Endothelial cell of umbilical vein (primary cell): ENCODE data around the gene DUSP3. TPM values are rescaled to one million over a fixed set of nuclear protein-coding genes. Genes with fewer than 3 reads are reported as not detected.

ENCODE experiments used
- BruUV-seq: library from RNA; stranded (reverse); fragments of 400-500 nt; replicated peaks from 2 replicates; lab custom pipeline; 2021; lab: Mats Ljungman, UMichigan
- CTCF ChIA-PET: fragments of 300-600, 350-600 bp; sonication (Branson Sonifier 250); formaldehyde crosslinking; loops from one replicate; lab custom pipeline; 2021; ENCODE audit warnings: antibody characterized with exemption, inconsistent platforms; lab: Charles Lee
- POLR2A ChIA-PET: fragments of 300-600, 350-600 bp; sonication (Branson Sonifier 250); formaldehyde crosslinking; loops from one replicate; lab custom pipeline; 2021; ENCODE audit warnings: antibody characterized with exemption, inconsistent platforms; lab: Charles Lee
- DNase-seq: peaks from one replicate; pipeline ENCODE4 v3.0.0-alpha.2; 2011; ENCODE audit warnings: low read depth, low spot score
- FAIRE-seq: peaks from 2 replicates; lab custom pipeline; 2011; peaks lifted over from hg19 to GRCh38; lab: Jason Lieb, UNC
- H2AFZ ChIP-seq: 2 replicates; pipeline ENCODE4 v1.6.0; 2012; ENCODE audit warnings: low read depth, low read length, control low read depth, inconsistent platforms
- H3K27ac ChIP-seq: 2 replicates; pipeline ENCODE4 v1.5.1; 2011; ENCODE audit warnings: low read depth, mild to moderate bottlenecking, control low read depth, low read length, moderate library complexity; ENCODE audit not compliant: insufficient read depth
- H3K27me3 ChIP-seq, 2 experiments: 2 replicates each; pipeline versions ENCODE4 v1.6.0 to v1.6.1; 2011; ENCODE audit warnings: low read length in 2 of 2, mixed read lengths in 1 of 2; ENCODE audit not compliant: control insufficient read depth in 2 of 2, insufficient read depth in 2 of 2
- H3K36me3 ChIP-seq, 2 experiments: 2 replicates in 1 of 2; 3 replicates in 1 of 2; pipeline ENCODE4 v1.5.1; 2011; ENCODE audit warnings: low read length in 2 of 2, mild to moderate bottlenecking in 1 of 2, moderate library complexity in 1 of 2; ENCODE audit not compliant: control insufficient read depth in 2 of 2, insufficient read depth in 2 of 2; ENCODE audit errors: extremely low read depth in 1 of 2
- H3K4me1 ChIP-seq: 3 replicates; pipeline ENCODE4 v1.5.1; 2011; ENCODE audit warnings: mild to moderate bottlenecking, low read length; ENCODE audit not compliant: control insufficient read depth, insufficient read depth; ENCODE audit errors: extremely low read depth
- H3K4me2 ChIP-seq: 2 replicates; pipeline ENCODE4 v1.6.1; 2011; ENCODE audit warnings: low read length, control low read depth, mixed read lengths; ENCODE audit not compliant: insufficient read depth
- H3K4me3 ChIP-seq, 3 experiments: fragments of 200-600 bp in 1 of 3; sonication (generic), shearing (Covaris generic) in 1 of 3; replicated peaks in 1 of 3; 2 replicates each; pipeline ENCODE4 v1.5.1; 2011 to 2016; ENCODE audit warnings: control low read depth in 3 of 3, low read length in 3 of 3, mild to moderate bottlenecking in 2 of 3, inconsistent platforms in 1 of 3, low read depth in 1 of 3, moderate library complexity in 1 of 3; ENCODE audit not compliant: insufficient read depth in 1 of 3
- H3K79me2 ChIP-seq: 2 replicates; pipeline ENCODE4 v1.6.0; 2012; ENCODE audit warnings: low read length, inconsistent platforms; ENCODE audit not compliant: control insufficient read depth, insufficient read depth
- H3K9ac ChIP-seq: replicated peaks from 2 replicates; pipeline ENCODE3; 2011; ENCODE audit warnings: low read length, control low read depth; ENCODE audit not compliant: insufficient read depth; ENCODE audit errors: extremely low read depth
- H3K9me1 ChIP-seq: replicated peaks from 3 replicates; pipeline ENCODE4 v1.6.0; 2011; ENCODE audit warnings: mild to moderate bottlenecking, low read length; ENCODE audit not compliant: control insufficient read depth, insufficient read depth; ENCODE audit errors: extremely low read depth
- H3K9me3 ChIP-seq: replicated peaks from 2 replicates; pipeline ENCODE4 v1.5.1; 2012; ENCODE audit warnings: low read length, inconsistent platforms; ENCODE audit not compliant: control insufficient read depth, insufficient read depth
- H4K20me1 ChIP-seq: replicated peaks from 2 replicates; pipeline ENCODE3; 2011; ENCODE audit warnings: mild to moderate bottlenecking, low read length; ENCODE audit not compliant: control insufficient read depth, insufficient read depth; ENCODE audit errors: extremely low read depth
- EZH2 ChIP-seq: IDR thresholded peaks from 2 replicates; pipeline ENCODE4 v1.6.1; 2012; ENCODE audit warnings: borderline replicate concordance, low read depth, mild to moderate bottlenecking, moderate library complexity, low read length, inconsistent platforms; ENCODE audit not compliant: severe bottlenecking
- JUN ChIP-seq: IDR thresholded peaks from 2 replicates; pipeline ENCODE4 v1.6.1; 2011; ENCODE audit warnings: borderline replicate concordance, low read depth; ENCODE audit not compliant: insufficient read length, insufficient read depth
- MYC ChIP-seq: IDR thresholded peaks from one replicate; pipeline ENCODE4 v1.6.1; 2011; ENCODE audit warnings: mild to moderate bottlenecking, low read depth, low read length
- POLR2A ChIP-seq: IDR thresholded peaks from 2 replicates; pipeline ENCODE4 v1.6.1; 2012; ENCODE audit warnings: low read depth, mild to moderate bottlenecking, control low read depth, low read length
- dilution Hi-C: fragments of 300-500 bp; cut with MboI; formaldehyde crosslinking; loops from one replicate; pipeline ENCODE4 v1.15.0; 2019; ENCODE audit warnings: low sequenced_read_pairs; ENCODE audit not compliant: extremely low pct_ligation_motif_present
- intact Hi-C: fragments of 100-400 bp; cut with micrococcal nuclease; formaldehyde crosslinking; loops from one replicate; pipeline ENCODE4 v1.10.0; 2022
- polyA plus RNA-seq, 4 experiments: library from polyadenylated mRNA; depleted of rRNA in 3 of 4; stranded (reverse) in 3 of 4; unstranded in 1 of 4; fragments of >200 nt; gene quantifications; 2 replicates each; pipeline versions ENCODE4 v1.2.1 to v1.2.3, GENCODE V29; 2011 to 2012; ENCODE audit warnings: missing spikeins in 1 of 4
- total RNA-seq: library from RNA; stranded (reverse); gene quantifications from 2 replicates; pipeline ENCODE4 v1.2.3, GENCODE V29; 2021

Gene DUSP3
- total and polyA plus RNA-seq, 2 donors (not counting 3 experiments of a cell fraction or from before 2014, with no cell fraction given) = 46.8 to 57.7 TPM

DNA sequence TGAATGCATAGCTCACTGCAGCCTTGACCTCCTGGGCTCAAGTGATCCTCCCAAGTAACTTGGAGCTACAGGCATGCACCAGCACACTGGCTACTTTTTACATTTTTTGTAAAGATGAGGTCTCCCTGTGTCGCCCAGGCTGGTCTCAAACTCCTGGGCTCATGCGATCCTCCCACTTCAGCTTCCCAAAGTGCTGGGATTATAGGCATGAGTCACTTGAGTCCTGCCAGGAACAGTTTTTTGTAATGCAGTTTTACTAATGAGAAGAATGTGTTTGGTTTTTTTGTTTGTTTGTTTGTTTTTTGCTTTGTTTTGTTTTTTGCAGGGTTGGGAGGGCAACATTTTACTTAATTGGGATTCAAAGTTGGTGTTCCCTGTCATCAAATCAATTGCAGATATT is 42.4 kb downstream of the DUSP3 start:
- no peaks in the 10 kb centered on the region for H4K20me1 ChIP-seq
- H2AFZ ChIP-seq = no peak overlapping the region
- no TSS peak for BruUV-seq
- DNase-seq (no peak), FAIRE-seq (no peak)
- no peaks in the 10 kb centered on the region for H3K9me3 ChIP-seq
- H3K4me1 ChIP-seq = no peaks in the 10 kb centered on the region
- dilution Hi-C loops = no loop called here
- H3K36me3 ChIP-seq = no peaks in the 10 kb centered on the region
- no peaks in the 10 kb centered on the region for H3K9me1 ChIP-seq
- no peaks in the 10 kb centered on the region for H3K79me2 ChIP-seq
- ChIA-PET CTCF (interaction anchor here (1.4 to 2.1 kb wide), 3 partner anchors 24 to 63 kb away, joined by 4 to 5 read pairs (median 4); no protein-coding TSS in a partner anchor), POLR2A (no interaction called here)
- peaks cover 2% of the 10 kb centered on the region in 2 experiments for H3K27me3 ChIP-seq
- H3K27ac ChIP-seq = no peak overlapping the region
- no peak overlapping the region for H3K4me3 ChIP-seq
- intact Hi-C loops = no loop called here
- TF ChIP-seq POLR2A = no peak
- TF ChIP-seq EZH2 = no peak
- TF ChIP-seq MYC = no peak
- no peak overlapping the region for H3K4me2 ChIP-seq
- H3K9ac ChIP-seq = no peak overlapping the region

DNA sequence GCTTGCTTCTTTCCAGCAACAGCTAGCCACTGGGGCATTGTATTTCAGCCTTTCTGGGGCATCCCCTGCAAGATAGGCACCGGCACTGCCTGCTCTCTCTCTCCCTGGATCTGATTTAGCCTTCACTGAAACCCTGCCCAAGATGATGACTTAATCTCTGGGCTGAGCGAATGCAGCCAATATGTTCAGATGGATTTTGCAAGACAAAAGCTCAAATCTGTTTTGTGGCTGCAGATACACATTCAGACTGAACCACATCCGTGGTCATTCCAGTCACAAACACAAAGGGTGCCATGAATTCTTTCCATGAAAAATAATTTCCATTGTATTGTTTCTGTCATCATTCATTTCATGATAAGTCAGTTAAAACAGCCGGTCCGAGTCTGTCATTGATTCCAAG is 44.4 kb downstream of the DUSP3 start:
- TF ChIP-seq JUN (no peak), MYC (no peak)
- intact Hi-C loops = no loop called here
- Histone ChIP-seq H3K36me3 (no peaks in the 10 kb centered on the region), H3K4me1 (no peaks in the 10 kb centered on the region), H3K9ac (no peak overlapping the region), H3K4me3 (no peak overlapping the region), H3K27ac (no peak overlapping the region), H3K9me3 (no peaks in the 10 kb centered on the region), H2AFZ (no peak overlapping the region), H4K20me1 (no peaks in the 10 kb centered on the region), H3K4me2 (no peak overlapping the region), H3K9me1 (no peaks in the 10 kb centered on the region), H3K79me2 (no peaks in the 10 kb centered on the region), H3K27me3 (peaks cover 2% of the 10 kb centered on the region in 2 experiments)
- DNase-seq (no peak), FAIRE-seq (no peak)
- dilution Hi-C loops = no loop called here
- ChIA-PET CTCF (interaction anchor here (0.8 to 2.0 kb wide), 5 partner anchors 12 to 41 kb away, joined by 3 to 4 read pairs (median 3); no protein-coding TSS in a partner anchor), POLR2A (no interaction called here)
- no TSS peak for BruUV-seq
